GM23248 (cell line): ENCODE measurements around the gene OBI1.

Source experiments
- EZH2 ChIP-seq: fragments of 200-600 bp; sonication (generic); IDR thresholded peaks from 2 replicates; pipeline ENCODE4 v1.6.1; 2018; ENCODE audit warnings: antibody characterized with exemption, mild to moderate bottlenecking; ENCODE audit not compliant: insufficient read depth, poor library complexity, severe bottlenecking
- EZH2phosphoT487 ChIP-seq: fragments of 200-600 bp; sonication (generic); IDR thresholded peaks from 2 replicates; pipeline ENCODE4 v1.6.1; 2018; ENCODE audit warnings: antibody characterized with exemption, moderate library complexity, mild to moderate bottlenecking, low read depth; ENCODE audit not compliant: insufficient read depth

- TF ChIP-seq EZH2 (no peak), EZH2phosphoT487 (no peak)
Observed at GRCh38 chr13:78632996-78633395, 26.0 kb downstream of the OBI1 start.
